ENCODE results near the gene FOSB. TPM values are rescaled to one million over a fixed set of nuclear protein-coding genes. Genes with fewer than 3 reads are reported as not detected.

FOSB gene
- total RNA-seq, 1 donor from 2014 or later, result 18.3 TPM

DNA sequence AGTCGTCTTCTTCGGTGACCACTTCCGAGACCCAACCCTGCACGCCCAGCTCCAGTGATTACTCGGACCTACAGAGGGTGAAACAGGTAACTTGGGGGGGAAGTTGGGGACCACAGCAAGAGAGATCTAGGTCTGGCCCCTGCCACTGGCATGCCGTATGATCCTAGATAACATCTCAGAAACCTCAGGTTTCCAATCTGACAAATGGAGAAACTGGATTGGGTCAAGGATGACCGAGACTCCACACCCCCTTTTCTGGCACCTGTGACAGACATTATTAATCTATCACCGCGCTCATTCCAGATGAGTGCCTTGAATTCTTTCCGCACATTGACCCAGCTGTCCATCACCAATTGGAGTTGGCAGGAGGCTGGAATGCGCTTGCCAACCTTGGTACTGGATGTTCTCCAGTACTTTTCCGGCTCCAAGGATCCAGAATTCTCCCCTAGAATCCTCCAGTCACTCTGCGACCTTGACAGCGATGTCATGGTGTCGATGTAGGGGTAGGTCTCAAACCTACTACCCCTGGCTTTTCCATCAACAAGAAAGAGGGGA, 56.9 kb downstream of the FOSB start:
- DNase-seq (ENCODE audit: low read depth), result no peak

Other genes starting within 250 kb of the FOSB start
- not detected in 2 replicates for gene EXOC3L2, start 222.6 kb upstream of the FOSB start, total RNA-seq
- gene MARK4, start 216.7 kb upstream of the FOSB start, total RNA-seq, result 5.0 and 27.2 TPM in 2 replicates
- gene CKM, start 145.1 kb upstream of the FOSB start, total RNA-seq, result not detected in 2 replicates
- 1.3 and 13.2 TPM in 2 replicates for gene KLC3, start 127.2 kb upstream of the FOSB start, total RNA-seq
- 15.1 and 22.0 TPM in 2 replicates for gene ERCC2, start 97.4 kb upstream of the FOSB start, total RNA-seq
- gene PPP1R13L, start 62.9 kb upstream of the FOSB start, total RNA-seq, result 10.9 and 32.8 TPM in 2 replicates
- 10.7 and 11.8 TPM in 2 replicates for gene POLR1G, start 61.4 kb upstream of the FOSB start, total RNA-seq
- 41.9 and 54.7 TPM in 2 replicates for gene ERCC1, start 44.1 kb upstream of the FOSB start, total RNA-seq
- gene RTN2, start 29.1 kb downstream of the FOSB start, total RNA-seq, result 5.8 and 20.0 TPM in 2 replicates
- gene PPM1N, start 30.4 kb downstream of the FOSB start, total RNA-seq, result 0.75 and 1.0 TPM in 2 replicates
- gene VASP, start 39.5 kb downstream of the FOSB start, total RNA-seq, result 66.0 and 224 TPM in 2 replicates
- 8.7 and 14.5 TPM in 2 replicates for gene OPA3, start 116.8 kb downstream of the FOSB start, total RNA-seq
- under 0.01 TPM in 1 of 2 replicates, not detected in the other for gene GPR4, start 134.2 kb downstream of the FOSB start, total RNA-seq
- gene EML2, start 171.4 kb downstream of the FOSB start, total RNA-seq, result 47.4 and 61.3 TPM in 2 replicates
- gene GIPR, start 200.2 kb downstream of the FOSB start, total RNA-seq, result 0.50 and 1.0 TPM in 2 replicates
- 120 and 333 TPM in 2 replicates for gene SNRPD2, start 224.0 kb downstream of the FOSB start, total RNA-seq
- gene QPCTL, start 224.7 kb downstream of the FOSB start, total RNA-seq, result 10.9 and 24.1 TPM in 2 replicates